HL-60 (cell line): ENCODE results near the gene BTBD2.

Experiments
- DNase-seq, 2 experiments: peaks; one replicate each; pipeline ENCODE4 v3.0.0-alpha.2; 2010 to 2020; ENCODE audit warnings: low read depth in 1 of 2, low spot score in 1 of 2
- H3K27ac ChIP-seq: fragments of 250-450 bp; sonication (Bioruptor Pico); replicated peaks from 2 replicates; pipeline ENCODE4 v1.5.1; 2020; ENCODE audit warnings: mild to moderate bottlenecking, moderate library complexity
- H3K27me3 ChIP-seq: fragments of 250-450 bp; sonication (Bioruptor Pico); 2 replicates; pipeline ENCODE4 v1.5.1; 2021; ENCODE audit warnings: mild to moderate bottlenecking, moderate library complexity; ENCODE audit not compliant: insufficient read depth, poor library complexity, severe bottlenecking
- H3K4me3 ChIP-seq: replicated peaks from 2 replicates; pipeline ENCODE4 v1.5.1; 2011; ENCODE audit warnings: mild to moderate bottlenecking, control low read depth, low read length; ENCODE audit not compliant: insufficient read depth
- GABPA ChIP-seq: IDR thresholded peaks from 2 replicates; pipeline ENCODE4 v1.6.1; 2012; ENCODE audit warnings: low read depth
- POLR2AphosphoS5 ChIP-seq: IDR thresholded peaks from 2 replicates; pipeline ENCODE4 v1.6.1; 2012; ENCODE audit warnings: low read depth
- REST ChIP-seq: IDR thresholded peaks from 2 replicates; pipeline ENCODE4 v1.6.1; 2012; ENCODE audit warnings: low read depth; ENCODE audit not compliant: insufficient replicate concordance
- SPI1 ChIP-seq: IDR thresholded peaks from 2 replicates; pipeline ENCODE4 v1.6.1; 2012; ENCODE audit warnings: low read depth, mild to moderate bottlenecking, borderline replicate concordance
- TF ChIP-seq, protein P1 (sequence below): IDR thresholded peaks from one replicate; pipeline ENCODE4 v1.5.1; 2011; ENCODE audit warnings: low read length, control low read depth, inconsistent platforms; ENCODE audit not compliant: insufficient read depth

BTBD2 gene

DNA sequence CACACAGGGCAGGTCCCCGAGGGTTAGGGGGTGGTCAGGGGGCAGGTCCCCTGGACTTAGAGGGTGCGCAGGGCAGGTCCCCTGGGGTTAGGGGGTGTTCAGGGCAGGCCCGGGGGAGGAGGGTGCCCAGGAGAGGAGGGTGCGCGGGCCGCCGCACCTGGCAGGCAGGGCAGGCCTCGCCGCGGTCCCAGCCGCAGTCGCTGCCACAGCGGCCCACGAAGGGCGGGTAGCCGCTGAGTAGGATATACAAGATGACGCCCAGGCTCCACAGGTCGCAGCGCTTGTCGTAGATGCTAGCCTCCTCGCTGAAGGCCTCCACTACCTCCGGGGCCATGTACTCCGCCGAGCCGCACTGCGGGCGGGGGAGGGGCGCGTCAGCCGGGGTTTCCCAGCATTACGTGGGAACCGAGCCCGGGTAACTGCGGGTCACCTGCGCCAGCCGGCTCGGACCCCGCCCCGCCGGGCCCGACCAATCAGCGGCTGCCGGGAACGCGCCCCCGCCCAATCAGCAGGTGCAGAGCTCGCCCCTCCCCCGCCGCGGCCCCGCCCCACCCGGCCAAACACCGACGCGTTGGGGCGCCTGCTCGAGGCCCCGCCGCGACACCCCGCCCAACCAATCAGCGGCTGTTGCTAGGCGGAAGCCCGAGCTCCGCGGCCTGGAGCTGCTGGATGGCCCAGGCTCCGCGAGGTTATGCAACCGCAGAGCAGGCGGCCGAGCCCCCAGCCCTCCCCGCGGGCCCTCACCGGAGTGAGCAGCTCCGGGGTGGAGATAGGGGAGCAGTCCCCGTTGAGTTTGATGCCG, 26.4 kb upstream of the BTBD2 start:
- Histone ChIP-seq H3K27ac (peak overlapping the region; percentile 71), H3K4me3 (peak overlapping the region; percentile 18), H3K27me3 (no peaks in the 10 kb centered on the region)
- TF ChIP-seq, protein P1, sequence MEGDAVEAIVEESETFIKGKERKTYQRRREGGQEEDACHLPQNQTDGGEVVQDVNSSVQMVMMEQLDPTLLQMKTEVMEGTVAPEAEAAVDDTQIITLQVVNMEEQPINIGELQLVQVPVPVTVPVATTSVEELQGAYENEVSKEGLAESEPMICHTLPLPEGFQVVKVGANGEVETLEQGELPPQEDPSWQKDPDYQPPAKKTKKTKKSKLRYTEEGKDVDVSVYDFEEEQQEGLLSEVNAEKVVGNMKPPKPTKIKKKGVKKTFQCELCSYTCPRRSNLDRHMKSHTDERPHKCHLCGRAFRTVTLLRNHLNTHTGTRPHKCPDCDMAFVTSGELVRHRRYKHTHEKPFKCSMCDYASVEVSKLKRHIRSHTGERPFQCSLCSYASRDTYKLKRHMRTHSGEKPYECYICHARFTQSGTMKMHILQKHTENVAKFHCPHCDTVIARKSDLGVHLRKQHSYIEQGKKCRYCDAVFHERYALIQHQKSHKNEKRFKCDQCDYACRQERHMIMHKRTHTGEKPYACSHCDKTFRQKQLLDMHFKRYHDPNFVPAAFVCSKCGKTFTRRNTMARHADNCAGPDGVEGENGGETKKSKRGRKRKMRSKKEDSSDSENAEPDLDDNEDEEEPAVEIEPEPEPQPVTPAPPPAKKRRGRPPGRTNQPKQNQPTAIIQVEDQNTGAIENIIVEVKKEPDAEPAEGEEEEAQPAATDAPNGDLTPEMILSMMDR = no peak
- TF ChIP-seq POLR2AphosphoS5 = peak; percentile 36
- peak; percentile 88 to 98 for DNase-seq

DNA sequence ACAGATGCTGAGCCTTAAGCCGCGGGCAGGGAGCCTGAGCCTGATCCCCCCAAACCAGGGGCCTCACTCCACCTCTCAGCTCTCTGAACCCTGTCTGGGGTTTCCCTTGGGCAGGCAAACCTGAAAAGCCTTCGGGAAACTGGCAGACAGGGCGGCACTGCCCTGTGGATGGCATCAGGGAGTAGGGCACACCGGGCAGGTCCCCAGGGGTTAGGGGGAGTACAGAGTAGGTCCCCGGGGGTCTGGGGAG, 25.8 kb upstream of the BTBD2 start:
- H3K27ac ChIP-seq = peak overlapping the region; percentile 35
- H3K4me3 ChIP-seq = no peak overlapping the region
- no peaks in the 10 kb centered on the region for H3K27me3 ChIP-seq
- no peak for DNase-seq
- TF ChIP-seq SPI1 = no peak
- no peak for TF ChIP-seq GABPA
- TF ChIP-seq REST = no peak
- TF ChIP-seq POLR2AphosphoS5 = no peak
- TF ChIP-seq, protein P1 = no peak

- TF ChIP-seq POLR2AphosphoS5 (no peak), SPI1 (no peak), GABPA (no peak), REST (no peak)
- TF ChIP-seq, protein P1 = no peak
- no peaks in the 10 kb centered on the region for H3K27me3 ChIP-seq
- DNase-seq = no peak
- H3K4me3 ChIP-seq = no peak overlapping the region
- H3K27ac ChIP-seq = peak overlapping the region; percentile 35
These were observed 25.3 kb upstream of the BTBD2 start for GRCh38 chr19:2040647-2041432.
